Transverse colon (tissue), 4 donors: Measurements from ENCODE around the gene GABBR2.

Source experiments
- CTCF ChIP-seq, 5 experiments: fragments of 200-600 bp in 3 of 5; fragments of 450-650 bp in 2 of 5; sonication (generic) in 3 of 5; IDR thresholded peaks; 1 replicate in 2 of 5; 2 replicates in 3 of 5; pipeline ENCODE4 v1.5.1; 2016 to 2017; ENCODE audit warnings: antibody characterized with exemption in 5 of 5, inconsistent platforms in 3 of 5, mild to moderate bottlenecking in 2 of 5, moderate library complexity in 1 of 5
- POLR2A ChIP-seq: fragments of 450-650 bp; IDR thresholded peaks from one replicate; pipeline ENCODE4 v1.6.1; 2016; ENCODE audit warnings: antibody characterized with exemption, mild to moderate bottlenecking, moderate library complexity
- POLR2AphosphoS5 ChIP-seq, 3 donors: sonication (generic); formaldehyde crosslinking; IDR thresholded peaks; one replicate each; pipeline ENCODE4 v1.6.1; 2016; ENCODE audit warnings: antibody characterized with exemption in 3 of 3

GRCh38 chr9:98442541-98442940 lies 266.2 kb downstream of the GABBR2 start:
- no peak for TF ChIP-seq CTCF (IDR thresholded peaks at IDR 0.05)
- no peak for TF ChIP-seq POLR2A
- no peak for TF ChIP-seq POLR2AphosphoS5 (IDR thresholded peaks at IDR 0.05)
